C4-2B (cell line): Measurements from ENCODE around the gene GPR89B.
"Not testable (repeated sequence)": the region's sequence is repeated elsewhere in the genome, so short reads cannot be mapped to it uniquely, and the experiment has no call there.

Experiments used
- H3K27ac ChIP-seq: fragments of 450-650 bp; 2 replicates; pipeline ENCODE4 v1.5.1; 2017
- CTCF ChIP-seq: fragments of 450-650 bp; conservative IDR thresholded peaks from 2 replicates; pipeline ENCODE4 v1.5.1; 2017; ENCODE audit warnings: mild to moderate bottlenecking
- ZFX ChIP-seq: fragments of 450-650 bp; IDR thresholded peaks from 2 replicates; pipeline ENCODE4 v1.6.1; 2017

GPR89B gene

GRCh38 chr1:147993825-147994615 is 65.8 kb downstream of the GPR89B start:
- H3K27ac ChIP-seq = not testable (repeated sequence)

- not testable (repeated sequence) for H3K27ac ChIP-seq
Measured at GRCh38 chr1:147996088-147996487, 67.9 kb downstream of the GPR89B start.

- H3K27ac ChIP-seq = not testable (repeated sequence)
Measured at GRCh38 chr1:148007724-148008123, 79.5 kb downstream of the GPR89B start.

GRCh38 chr1:148010527-148010926 is 82.3 kb downstream of the GPR89B start:
- TF ChIP-seq ZFX = no peak
- TF ChIP-seq CTCF = no peak
- no peak overlapping the region for H3K27ac ChIP-seq

GRCh38 chr1:148013177-148014144 is 85.2 kb downstream of the GPR89B start:
- not testable (repeated sequence) for H3K27ac ChIP-seq

- not testable (repeated sequence) for H3K27ac ChIP-seq
Measured at GRCh38 chr1:148014289-148015200, 86.3 kb downstream of the GPR89B start.

GRCh38 chr1:148024918-148025317 is 96.7 kb downstream of the GPR89B start:
- not testable (repeated sequence) for H3K27ac ChIP-seq

GRCh38 chr1:148027004-148027403 is 98.8 kb downstream of the GPR89B start:
- H3K27ac ChIP-seq = not testable (repeated sequence)

GRCh38 chr1:148032247-148032646 is 104.0 kb downstream of the GPR89B start:
- not testable (repeated sequence) for H3K27ac ChIP-seq

GRCh38 chr1:148032690-148033089 is 104.5 kb downstream of the GPR89B start:
- H3K27ac ChIP-seq = not testable (repeated sequence)

GRCh38 chr1:148033147-148033546 is 104.9 kb downstream of the GPR89B start:
- not testable (repeated sequence) for H3K27ac ChIP-seq

GRCh38 chr1:148037850-148038461 is 109.7 kb downstream of the GPR89B start:
- not testable (repeated sequence) for H3K27ac ChIP-seq

- H3K27ac ChIP-seq = peak overlapping the region; percentile 45; the same call in 1 of the 2 replicates
Measured at GRCh38 chr1:148038462-148039333, 110.5 kb downstream of the GPR89B start.
